Hindlimb muscle (tissue), 1 donor: Measurements from ENCODE around the gene DLG4. TPM values are rescaled to one million over a fixed set of nuclear protein-coding genes. Genes with fewer than 3 reads are reported as not detected.

Experiments used
- DNase-seq: peaks from one replicate; pipeline ENCODE4 v3.0.0-alpha.2; 2013
- polyA plus RNA-seq: library from polyadenylated mRNA; unstranded; fragments of 120-200 nt; gene quantifications from one replicate; pipeline ENCODE4 v1.2.1, GENCODE V29; 2013; ENCODE audit not compliant: insufficient read length

Gene DLG4
- polyA plus RNA-seq, 1 donor, result 18.6 TPM

DNA sequence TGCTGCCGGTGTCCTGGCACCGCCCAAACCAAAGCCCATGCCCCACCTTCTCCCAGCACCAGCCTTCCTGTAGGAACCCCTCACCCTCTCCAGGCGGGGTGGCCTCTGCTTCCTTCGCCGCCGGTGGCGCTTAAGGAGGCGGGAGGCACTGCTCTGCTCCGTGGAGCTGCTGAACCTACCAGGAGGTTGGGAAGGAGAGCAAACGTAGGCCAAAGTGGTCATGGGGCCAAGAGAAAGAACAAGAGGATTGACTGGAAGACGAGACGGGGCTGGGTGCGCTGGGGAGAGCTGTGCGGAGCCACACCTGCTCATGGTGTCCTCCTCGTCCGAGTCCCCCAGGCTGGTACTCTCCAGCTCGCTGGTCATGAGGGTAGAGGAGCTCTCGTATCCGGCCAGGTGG is 9.9 kb upstream of the DLG4 start:
- no peak for DNase-seq

DNA sequence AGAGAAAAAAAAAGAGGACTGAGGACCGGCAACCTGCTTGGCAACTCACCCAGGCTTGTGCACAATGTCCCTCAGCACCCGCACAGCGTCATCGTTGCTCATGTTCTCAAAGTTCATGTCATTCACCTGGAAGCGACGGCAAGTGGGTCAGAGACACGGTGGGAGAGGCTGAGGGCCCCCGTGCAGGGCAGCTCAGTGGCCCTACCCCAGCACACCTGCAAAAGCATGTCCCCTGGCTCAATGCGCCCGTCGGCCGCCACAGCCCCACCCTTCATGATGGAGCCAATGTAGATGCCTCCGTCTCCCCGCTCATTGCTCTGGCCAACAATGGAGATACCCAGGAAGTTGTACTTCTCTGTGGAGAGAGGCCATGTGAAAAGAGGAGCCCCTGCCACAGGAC is 9.3 kb upstream of the DLG4 start:
- DNase-seq, result no peak

DNA sequence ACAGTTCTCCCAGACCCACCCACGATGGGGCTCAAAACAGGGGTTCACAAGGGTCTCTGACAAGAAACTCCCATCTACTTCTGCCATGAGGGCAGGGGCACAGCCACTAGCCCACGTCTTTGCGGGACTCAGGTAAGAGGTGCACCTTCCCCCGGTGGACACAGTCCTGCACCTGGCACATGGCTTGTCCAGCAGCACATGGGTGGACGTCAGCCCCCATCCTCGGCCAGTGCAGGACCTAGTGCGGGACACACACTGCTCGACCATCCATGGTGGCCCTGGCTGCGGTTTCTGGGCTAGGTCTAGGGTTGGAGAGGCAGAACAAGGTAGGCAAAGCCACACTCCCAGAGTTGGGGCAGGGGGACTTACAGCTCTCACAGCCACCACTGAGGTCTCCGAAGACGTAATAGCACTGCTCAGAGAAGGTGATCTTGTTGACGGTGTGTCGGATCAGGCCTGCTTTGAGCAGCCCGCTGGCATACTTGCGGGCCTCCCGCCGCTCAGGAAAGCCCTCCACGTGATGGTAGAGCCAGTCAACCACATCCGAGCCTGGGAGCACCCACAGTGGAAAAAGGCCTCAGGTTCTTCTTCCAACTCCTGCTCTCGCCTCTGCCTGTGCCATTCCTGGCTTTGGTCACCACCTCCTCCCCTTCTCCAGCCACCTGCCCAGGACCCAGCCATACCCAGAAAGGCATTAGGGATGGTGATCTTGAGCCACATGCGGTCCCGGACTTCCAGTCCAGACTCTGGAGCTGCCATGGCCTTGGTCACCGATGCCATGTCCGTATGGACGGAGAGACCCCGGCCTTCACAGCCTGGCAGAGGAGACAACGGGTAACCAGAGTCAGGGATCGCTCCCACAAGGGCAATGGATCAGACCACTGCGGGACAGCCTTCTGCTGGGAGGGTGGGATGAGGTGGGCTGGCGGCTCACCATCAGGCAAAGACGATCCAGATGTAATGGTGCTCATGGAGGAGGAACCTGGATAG is 7.4 kb upstream of the DLG4 start:
- DNase-seq, result no peak

GRCh38 chr17:7225711-7226331 is 6.2 kb upstream of the DLG4 start:
- no peak for DNase-seq

DNA sequence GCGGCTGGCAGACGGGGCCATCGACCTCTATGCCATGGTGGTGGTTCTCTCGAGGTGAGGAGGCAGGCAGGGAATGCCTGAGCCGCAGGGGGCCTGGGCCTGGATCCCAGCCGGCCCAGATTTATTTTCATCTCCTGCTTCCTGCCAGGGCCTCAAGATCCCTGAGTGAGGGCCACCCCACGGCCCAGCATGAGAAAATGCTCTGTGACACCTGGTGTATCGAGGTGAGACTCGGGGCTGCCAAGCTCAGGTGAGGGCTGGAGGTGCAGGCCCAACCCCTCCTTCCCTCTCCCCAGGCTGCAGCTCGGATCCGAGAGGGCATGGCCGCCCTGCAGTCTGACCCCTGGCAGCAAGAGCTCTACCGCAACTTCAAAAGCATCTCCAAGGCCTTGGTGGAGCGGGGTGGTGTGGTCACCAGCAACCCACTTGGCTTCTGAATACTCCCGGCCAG is 5.0 kb upstream of the DLG4 start:
- no peak for DNase-seq

GRCh38 chr17:7224110-7224509 is 4.5 kb upstream of the DLG4 start:
- DNase-seq, result no peak

- no peak for DNase-seq
These were observed 3.7 kb upstream of the DLG4 start for GRCh38 chr17:7223375-7223774.

GRCh38 chr17:7222972-7223292 is 3.3 kb upstream of the DLG4 start:
- DNase-seq, result no peak

DNA sequence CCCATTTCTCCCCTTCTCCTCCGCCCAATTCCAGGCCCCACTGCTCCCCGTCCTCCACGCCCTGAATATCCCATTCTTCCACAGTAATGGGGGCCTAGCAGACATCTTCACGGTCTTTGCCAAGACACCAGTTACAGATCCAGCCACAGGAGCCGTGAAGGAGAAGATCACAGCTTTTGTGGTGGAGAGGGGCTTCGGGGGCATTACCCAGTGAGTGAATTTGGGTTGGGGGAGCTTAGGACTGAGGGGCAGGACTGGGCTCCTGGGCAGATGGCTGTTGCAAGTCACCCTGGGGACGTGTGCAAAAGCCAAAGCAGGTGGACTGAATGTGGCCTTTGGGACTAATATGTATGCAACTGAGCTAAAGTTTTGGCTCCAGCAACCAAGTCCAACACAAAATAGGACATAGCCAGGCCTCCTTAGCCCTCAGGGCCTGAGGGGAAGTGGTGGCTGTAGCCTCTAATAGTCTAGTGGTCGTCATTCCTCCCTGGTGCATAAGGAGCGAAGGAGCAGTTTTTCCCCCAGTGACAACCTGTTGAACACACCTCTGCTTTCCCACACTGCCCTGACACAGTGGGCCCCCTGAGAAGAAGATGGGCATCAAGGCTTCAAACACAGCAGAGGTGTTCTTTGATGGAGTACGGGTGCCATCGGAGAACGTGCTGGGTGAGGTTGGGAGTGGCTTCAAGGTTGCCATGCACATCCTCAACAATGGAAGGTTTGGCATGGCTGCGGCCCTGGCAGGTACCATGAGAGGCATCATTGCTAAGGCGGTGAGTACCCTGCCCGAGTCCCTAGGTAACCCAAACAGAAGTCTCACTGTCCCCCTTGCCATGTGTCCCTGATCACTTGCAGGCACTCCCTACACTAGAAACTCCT is 2.7 kb upstream of the DLG4 start:
- DNase-seq, result no peak

DNA sequence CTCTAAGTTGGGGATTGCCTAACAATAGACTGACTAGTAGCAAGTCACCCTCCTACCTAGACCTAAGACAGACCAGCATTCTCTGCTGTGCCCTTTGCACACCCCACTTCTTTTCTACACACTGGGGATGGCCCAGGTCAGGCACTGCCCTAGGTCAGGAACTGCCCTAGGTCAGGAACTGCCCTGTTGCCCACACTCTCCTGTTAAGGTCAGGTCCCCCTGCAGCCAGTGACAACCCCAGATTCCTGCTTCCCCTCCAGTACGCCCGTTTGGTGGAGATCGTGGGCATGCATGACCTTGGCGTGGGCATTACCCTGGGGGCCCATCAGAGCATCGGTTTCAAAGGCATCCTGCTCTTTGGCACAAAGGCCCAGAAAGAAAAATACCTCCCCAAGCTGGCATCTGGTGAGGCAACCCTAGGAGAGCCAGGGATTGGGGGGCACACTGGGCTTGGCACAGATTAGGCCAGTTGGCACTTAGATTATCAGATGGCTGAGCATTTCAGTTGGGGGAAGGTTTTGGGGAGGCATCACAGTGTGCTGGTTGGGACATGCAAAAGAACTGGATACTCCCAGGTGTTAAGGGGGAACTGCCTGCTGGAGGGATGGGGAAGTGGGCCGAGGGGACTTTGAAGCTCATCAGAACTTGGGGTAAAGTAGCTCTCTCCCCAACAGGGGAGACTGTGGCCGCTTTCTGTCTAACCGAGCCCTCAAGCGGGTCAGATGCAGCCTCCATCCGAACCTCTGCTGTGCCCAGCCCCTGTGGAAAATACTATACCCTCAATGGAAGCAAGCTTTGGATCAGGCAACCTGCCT is 1.8 kb upstream of the DLG4 start:
- no peak for DNase-seq

GRCh38 chr17:7220593-7221277 is 1.1 kb upstream of the DLG4 start:
- no peak for DNase-seq

DNA sequence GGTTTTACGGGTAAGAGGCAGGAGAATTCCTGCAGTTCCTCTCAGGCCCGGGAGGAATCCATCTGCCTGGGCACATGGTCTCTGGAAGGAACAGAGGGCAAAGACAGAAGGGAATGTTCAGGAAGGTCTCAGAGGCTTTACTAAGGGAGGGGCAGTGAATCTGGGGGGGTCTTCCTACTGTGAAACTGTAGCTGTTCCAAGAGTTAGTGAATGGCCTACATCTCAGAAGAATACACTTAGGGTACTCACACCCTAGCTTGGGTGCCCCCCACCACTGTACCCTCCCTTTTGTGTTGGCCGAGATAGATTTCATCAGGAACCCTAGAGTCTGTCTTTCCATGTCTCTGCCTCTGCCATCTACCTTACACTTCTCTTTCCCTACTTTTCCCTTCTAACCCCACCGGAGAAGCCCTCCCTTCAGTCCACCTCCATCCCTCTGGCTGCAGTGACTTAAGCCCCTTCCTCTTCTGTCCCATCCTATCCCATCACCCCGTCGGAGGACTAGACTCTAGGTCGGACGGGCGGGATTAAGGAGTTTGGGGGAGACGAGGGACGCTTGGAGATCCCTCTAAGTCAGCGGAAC is 316 bp downstream of the DLG4 start:
- no peak for DNase-seq

DNA sequence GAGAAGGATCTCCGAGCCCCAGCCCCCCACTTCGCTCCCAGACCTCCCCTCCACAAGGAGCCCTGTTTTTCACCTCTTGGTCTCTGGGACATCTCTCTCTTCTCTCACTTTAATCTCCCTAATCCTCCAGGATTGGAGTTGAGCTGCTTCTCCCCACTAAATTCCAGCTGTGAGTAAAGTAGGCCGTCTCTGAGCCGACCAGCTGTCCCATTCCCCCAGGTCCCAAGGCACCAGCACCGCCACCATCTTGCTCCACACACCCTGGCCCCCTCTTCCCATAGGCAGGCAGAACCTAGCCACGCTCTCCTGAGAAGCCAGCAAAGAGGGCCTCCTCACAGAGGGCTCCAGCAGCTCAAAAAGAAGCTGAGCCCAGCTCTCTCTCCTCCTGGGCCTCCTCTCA is 878 bp downstream of the DLG4 start:
- no peak for DNase-seq

- no peak for DNase-seq
These were observed 1.5 kb downstream of the DLG4 start for GRCh38 chr17:7218166-7218565.

- peak; percentile 86 for DNase-seq
These were observed 2.3 kb downstream of the DLG4 start for GRCh38 chr17:7217113-7217987.

DNA sequence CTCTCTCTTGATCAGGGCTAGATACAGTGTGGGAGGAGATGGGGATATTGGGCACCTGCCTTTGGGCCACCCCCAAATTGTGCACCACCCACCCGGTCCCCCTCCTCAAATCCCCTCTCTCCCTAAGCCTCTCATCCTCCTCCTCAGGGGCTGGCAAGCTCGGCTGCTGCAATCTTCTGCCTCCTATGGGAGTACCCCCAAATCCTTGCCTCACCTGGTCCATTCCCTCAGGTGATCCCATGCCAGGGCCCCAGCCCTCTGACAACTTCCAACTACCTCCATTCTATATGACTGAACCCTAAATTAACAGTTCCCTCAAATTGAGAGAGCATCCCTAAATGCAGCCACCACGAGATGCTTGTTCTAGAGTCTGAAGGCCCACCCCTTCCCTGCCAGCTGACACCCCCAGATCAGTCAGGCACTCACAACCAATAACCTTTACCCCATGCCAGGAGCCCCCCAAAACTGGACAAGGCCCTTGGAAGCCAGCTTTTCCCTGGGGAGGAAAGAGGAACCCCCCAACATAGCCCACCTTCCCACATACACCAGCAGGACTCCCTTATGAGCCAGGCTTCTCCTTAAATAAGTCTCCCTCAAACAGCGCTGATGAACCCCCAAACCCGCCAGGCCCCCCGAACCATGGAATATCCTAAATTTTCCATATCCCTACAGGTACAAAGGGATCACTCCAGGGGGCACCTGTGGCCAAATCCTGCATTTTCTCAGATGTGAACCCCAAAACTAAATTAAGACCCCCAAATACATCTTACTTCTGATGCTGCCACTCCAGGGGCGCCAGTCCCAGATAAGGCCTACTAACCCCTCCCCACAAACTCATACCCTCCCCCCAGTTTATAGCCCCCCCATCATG is 3.2 kb downstream of the DLG4 start:
- no peak for DNase-seq

GRCh38 chr17:7215652-7216180 is 3.9 kb downstream of the DLG4 start:
- DNase-seq, result no peak

DNA sequence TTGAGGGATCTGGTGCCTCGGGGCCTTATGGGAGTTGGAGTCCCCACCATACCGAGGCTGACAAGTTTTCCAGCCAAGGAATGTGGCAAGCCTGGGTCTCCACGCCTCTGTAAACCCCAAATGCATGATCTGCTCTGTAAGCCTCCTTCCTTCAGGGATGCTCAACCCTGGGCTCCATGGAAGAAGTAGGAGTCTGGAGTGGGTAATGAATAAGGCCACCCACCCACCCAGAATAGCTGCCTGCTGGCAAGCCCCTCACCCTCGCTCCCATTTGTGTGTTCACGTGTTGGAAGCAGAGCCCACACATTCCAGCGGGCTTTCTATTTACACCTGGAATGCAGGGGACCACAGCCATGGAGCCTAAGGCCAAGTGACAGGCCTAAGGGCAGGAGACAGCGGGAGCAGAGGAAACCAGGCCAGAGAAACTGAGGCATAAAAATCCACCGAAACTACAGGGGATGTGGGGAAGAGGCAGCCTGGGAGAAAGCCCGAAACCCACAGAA is 4.4 kb downstream of the DLG4 start:
- no peak for DNase-seq
